ENCODE measurements around the gene TRAPPC11. TPM values are rescaled to one million over a fixed set of nuclear protein-coding genes. Genes with fewer than 3 reads are reported as not detected.
A peak's percentile ranks its signal among the peaks of the same experiment; 100 is the strongest.

TRAPPC11 gene
- total RNA-seq, 1 donor from 2014 or later = 54.3 TPM

DNA sequence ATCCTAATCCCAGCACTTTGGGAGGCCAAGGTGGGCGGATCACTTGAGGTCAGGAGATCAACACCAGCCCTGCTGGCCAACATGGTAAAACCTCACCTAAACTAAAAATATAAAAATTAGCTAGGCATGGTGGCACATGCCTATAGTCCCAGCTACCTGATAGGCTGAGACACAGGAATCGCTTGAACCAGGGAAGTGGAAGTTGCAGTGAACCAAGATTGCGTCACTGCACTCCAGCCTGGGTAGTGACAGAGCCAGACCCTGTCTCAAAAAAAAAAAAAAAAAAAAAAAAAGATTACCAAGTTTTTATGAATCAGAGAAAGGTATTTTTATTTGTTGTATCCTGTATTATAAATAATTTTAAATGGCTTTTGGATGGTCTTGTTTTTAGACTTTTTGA lies 15.1 kb downstream of the TRAPPC11 start:
- no peak overlapping the region for H3K4me3 Mint-ChIP-seq (ENCODE audit: low read depth)
- H3K27ac Mint-ChIP-seq = no peak overlapping the region
- no peak for DNase-seq (ENCODE audit: low spot score, unreplicated experiment)
- peaks cover 25% of the 10 kb centered on the region for H3K4me1 Mint-ChIP-seq (ENCODE audit: low read depth)
- peaks cover 27% of the 10 kb centered on the region for H3K36me3 Mint-ChIP-seq (ENCODE audit: insufficient read depth)
- H3K27me3 Mint-ChIP-seq = no peaks in the 10 kb centered on the region
- no peaks in the 10 kb centered on the region for H3K9me3 Mint-ChIP-seq (ENCODE audit: low read depth)
- TF ChIP-seq, protein P1, sequence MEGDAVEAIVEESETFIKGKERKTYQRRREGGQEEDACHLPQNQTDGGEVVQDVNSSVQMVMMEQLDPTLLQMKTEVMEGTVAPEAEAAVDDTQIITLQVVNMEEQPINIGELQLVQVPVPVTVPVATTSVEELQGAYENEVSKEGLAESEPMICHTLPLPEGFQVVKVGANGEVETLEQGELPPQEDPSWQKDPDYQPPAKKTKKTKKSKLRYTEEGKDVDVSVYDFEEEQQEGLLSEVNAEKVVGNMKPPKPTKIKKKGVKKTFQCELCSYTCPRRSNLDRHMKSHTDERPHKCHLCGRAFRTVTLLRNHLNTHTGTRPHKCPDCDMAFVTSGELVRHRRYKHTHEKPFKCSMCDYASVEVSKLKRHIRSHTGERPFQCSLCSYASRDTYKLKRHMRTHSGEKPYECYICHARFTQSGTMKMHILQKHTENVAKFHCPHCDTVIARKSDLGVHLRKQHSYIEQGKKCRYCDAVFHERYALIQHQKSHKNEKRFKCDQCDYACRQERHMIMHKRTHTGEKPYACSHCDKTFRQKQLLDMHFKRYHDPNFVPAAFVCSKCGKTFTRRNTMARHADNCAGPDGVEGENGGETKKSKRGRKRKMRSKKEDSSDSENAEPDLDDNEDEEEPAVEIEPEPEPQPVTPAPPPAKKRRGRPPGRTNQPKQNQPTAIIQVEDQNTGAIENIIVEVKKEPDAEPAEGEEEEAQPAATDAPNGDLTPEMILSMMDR (IDR thresholded peaks at IDR 0.05; ENCODE audit: unreplicated experiment) = no peak

DNA sequence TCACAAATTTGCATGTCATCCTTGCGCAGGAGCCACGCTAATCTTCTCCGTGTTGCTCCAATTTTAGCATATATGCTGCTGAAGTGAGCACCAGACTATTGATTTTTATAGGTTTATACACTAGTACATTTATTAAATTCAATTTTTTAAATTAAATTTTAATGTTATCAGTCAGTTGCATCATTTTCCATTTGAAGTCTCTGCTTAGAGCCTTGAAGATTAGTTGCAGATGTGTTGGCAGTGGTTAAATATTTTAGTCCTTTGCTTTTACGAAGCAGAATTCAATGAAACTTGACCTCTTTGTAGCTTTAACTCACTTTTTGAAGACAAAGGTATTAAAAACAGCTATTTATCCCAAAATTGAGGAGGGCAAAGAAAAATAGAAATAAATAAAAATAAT lies 16.5 kb downstream of the TRAPPC11 start:
- H3K27ac Mint-ChIP-seq = no peak overlapping the region
- no peaks in the 10 kb centered on the region for H3K27me3 Mint-ChIP-seq
- no peak overlapping the region for H3K4me3 Mint-ChIP-seq (ENCODE audit: low read depth)
- peaks cover 16% of the 10 kb centered on the region for H3K4me1 Mint-ChIP-seq (ENCODE audit: low read depth)
- TF ChIP-seq, protein P1 (IDR thresholded peaks at IDR 0.05; ENCODE audit: unreplicated experiment) = no peak
- H3K36me3 Mint-ChIP-seq (ENCODE audit: insufficient read depth) = peaks cover 25% of the 10 kb centered on the region
- DNase-seq (ENCODE audit: low spot score, unreplicated experiment) = no peak
- no peaks in the 10 kb centered on the region for H3K9me3 Mint-ChIP-seq (ENCODE audit: low read depth)

DNA sequence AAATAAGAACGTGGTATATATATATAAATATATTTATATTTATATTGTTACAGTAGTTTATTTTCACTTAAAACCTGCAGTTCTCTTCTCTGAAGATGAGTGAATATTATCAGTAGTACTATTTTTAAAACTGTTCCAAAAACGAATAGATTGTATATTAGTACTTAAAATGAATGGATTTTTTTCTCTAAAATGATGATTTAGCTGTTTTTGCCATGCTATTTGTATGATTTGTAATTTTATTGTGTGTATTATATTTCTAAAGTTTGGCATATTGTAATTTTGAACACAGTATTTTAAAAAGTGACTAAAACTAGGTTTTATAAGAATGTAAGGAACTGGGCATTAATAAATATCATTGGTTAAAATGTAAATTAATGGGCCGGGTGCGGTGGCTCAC lies 22.0 kb downstream of the TRAPPC11 start:
- Mint-ChIP-seq H3K4me3 (ENCODE audit: low read depth) (no peak overlapping the region), H3K4me1 (ENCODE audit: low read depth) (no peaks in the 10 kb centered on the region), H3K27ac (no peak overlapping the region), H3K9me3 (ENCODE audit: low read depth) (no peaks in the 10 kb centered on the region), H3K36me3 (ENCODE audit: insufficient read depth) (peaks cover 25% of the 10 kb centered on the region), H3K27me3 (no peaks in the 10 kb centered on the region)
- TF ChIP-seq, protein P1 (IDR thresholded peaks at IDR 0.05; ENCODE audit: unreplicated experiment) = no peak
- no peak for DNase-seq (ENCODE audit: low spot score, unreplicated experiment)

DNA sequence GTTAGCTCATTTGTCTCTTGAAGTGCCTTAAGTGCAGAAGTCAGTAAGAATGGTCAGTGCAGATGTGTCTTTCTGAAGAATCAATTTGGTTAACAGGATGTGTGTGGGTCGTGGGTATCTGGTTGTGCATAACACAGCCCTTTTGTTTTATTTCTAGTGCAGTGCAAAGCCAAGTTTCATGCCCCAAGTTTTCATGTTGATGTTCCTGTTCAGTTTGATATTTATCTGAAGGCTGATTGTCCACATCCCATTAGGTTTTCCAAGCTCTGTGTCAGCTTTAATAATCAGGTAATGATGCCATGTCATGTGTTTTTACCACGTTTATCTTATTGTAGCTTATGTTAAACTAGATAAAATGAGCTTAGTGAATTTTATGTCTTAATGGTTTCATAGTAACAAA lies 27.4 kb downstream of the TRAPPC11 start:
- Mint-ChIP-seq H3K27ac (no peak overlapping the region), H3K9me3 (ENCODE audit: low read depth) (no peaks in the 10 kb centered on the region), H3K27me3 (no peaks in the 10 kb centered on the region), H3K36me3 (ENCODE audit: insufficient read depth) (peaks cover 20% of the 10 kb centered on the region), H3K4me3 (ENCODE audit: low read depth) (no peak overlapping the region), H3K4me1 (ENCODE audit: low read depth) (no peaks in the 10 kb centered on the region)
- TF ChIP-seq, protein P1 (IDR thresholded peaks at IDR 0.05; ENCODE audit: unreplicated experiment) = no peak
- no peak for DNase-seq (ENCODE audit: low spot score, unreplicated experiment)

DNA sequence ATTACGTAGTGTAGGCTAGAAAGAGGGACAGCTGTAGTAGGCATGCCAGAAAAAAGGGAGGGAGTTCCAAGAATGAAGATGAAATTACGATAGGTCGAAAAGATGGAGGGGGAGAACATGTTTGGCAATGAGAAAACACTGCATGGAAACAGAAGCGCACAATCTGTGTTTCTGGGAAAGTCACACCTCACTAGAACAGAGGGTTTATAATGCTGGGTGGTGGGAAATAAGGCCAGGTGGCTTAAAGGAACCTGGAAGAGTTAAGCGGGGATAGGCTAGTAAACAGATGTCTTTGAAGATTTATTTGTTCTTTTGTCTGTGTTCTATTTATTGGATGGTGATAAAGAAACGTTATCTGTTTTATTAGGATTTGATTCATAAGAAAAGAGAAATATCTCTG lies 29.1 kb downstream of the TRAPPC11 start:
- H3K4me1 Mint-ChIP-seq (ENCODE audit: low read depth) = no peaks in the 10 kb centered on the region
- TF ChIP-seq, protein P1 (IDR thresholded peaks at IDR 0.05; ENCODE audit: unreplicated experiment) = no peak
- no peaks in the 10 kb centered on the region for H3K27me3 Mint-ChIP-seq
- H3K4me3 Mint-ChIP-seq (ENCODE audit: low read depth) = no peak overlapping the region
- no peaks in the 10 kb centered on the region for H3K9me3 Mint-ChIP-seq (ENCODE audit: low read depth)
- H3K36me3 Mint-ChIP-seq (ENCODE audit: insufficient read depth) = peaks cover 21% of the 10 kb centered on the region
- H3K27ac Mint-ChIP-seq = peak overlapping the region; percentile 0
- no peak for DNase-seq (ENCODE audit: low spot score, unreplicated experiment)

Measured in progenitor cell of endocrine pancreas (in vitro differentiated cells).